GM21576 (cell line): ENCODE data around the gene ACO1.
"Not testable (repeated sequence)": the region's sequence is repeated elsewhere in the genome, so short reads cannot be mapped to it uniquely, and the experiment has no call there.

Experiments used
- ATAC-seq: cut with Tn5 transposase; IDR thresholded peaks from one replicate; pipeline ENCODE4 v1.9.1; 2021; ENCODE audit warnings: mild to moderate bottlenecking, moderate library complexity; ENCODE audit not compliant: unreplicated experiment

ACO1 gene

GRCh38 chr9:32384364-32385151 is at the start of gene ACO1:
Gene ACO1 (plus strand): TSS chr9:32384643. CDS start chr9:32405507, 20,864 bp downstream.
- peak; percentile 97 for ATAC-seq

DNA sequence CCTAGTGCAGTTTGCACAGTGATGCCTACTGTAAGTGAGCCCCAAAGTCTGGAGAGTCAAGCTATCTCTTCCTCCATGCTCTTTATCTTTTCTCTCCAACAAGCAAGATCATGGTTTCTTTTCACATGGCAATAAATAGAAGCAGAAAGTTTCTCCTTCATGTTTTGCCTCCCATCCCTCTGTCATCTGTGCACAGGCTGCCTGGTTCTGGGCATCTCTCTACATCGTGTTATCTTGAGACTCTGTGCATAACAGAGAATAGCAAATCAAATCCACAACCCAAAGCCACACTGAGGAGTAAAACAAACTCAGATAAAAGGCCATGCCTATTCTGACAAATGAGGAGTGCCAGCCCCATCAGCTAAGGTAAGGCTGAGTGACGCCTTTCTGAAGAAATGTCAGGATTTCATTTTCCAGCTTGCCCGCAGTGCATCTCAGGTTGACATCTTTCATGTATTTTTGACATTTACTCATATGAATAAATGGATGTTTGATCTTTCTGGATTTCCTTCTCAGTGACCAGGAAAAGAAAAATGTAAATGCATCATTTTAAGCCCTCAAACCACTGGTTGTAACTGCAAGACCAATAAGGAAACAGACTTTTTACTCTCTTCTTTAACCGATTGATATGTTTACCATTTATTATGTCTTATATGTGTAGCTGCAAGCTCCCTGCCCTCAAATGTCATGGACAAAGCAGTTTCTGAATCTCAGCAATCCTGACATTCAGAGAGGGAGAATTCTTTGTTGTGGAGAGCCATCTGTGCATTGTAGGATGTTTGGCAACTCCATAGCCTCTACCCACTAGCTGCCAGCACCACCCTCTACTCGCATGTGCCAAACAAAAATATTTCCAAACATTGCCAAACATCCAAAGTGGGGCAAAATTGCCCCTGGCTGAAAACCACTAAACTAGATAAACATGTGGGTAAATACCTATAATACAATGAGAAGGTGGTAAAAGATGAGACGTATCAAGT is 49.2 kb upstream of the ACO1 start:
- ATAC-seq, result no peak

DNA sequence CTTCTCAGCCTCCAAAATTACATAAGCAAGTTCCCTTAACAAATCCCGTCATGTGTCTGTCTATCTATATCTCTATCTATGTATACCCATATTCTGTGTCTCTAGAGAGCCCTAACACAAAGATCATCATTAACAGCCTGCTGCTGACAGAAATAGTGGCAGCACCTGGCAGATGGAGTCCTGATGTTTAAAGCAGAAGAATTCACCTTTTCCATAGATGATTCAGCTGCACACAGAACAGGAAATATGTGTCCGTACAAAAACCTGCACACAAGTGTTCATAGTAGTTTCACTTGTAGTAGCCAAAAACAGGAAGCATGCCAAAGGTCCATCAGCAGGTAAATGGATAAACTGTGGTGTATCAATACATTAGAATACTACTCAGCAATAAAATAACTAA is 45.0 kb upstream of the ACO1 start:
- ATAC-seq, result peak; percentile 72

GRCh38 chr9:32340361-32340760 is 44.1 kb upstream of the ACO1 start:
- no peak for ATAC-seq

- no peak for ATAC-seq
These were observed 39.8 kb upstream of the ACO1 start for GRCh38 chr9:32344551-32345182.

GRCh38 chr9:32345243-32345642 is 39.2 kb upstream of the ACO1 start:
- ATAC-seq, result no peak

- ATAC-seq, result no peak
These were observed 36.9 kb upstream of the ACO1 start for GRCh38 chr9:32347571-32347970.

- ATAC-seq, result no peak
These were observed 36.2 kb upstream of the ACO1 start for GRCh38 chr9:32348106-32348695.

DNA sequence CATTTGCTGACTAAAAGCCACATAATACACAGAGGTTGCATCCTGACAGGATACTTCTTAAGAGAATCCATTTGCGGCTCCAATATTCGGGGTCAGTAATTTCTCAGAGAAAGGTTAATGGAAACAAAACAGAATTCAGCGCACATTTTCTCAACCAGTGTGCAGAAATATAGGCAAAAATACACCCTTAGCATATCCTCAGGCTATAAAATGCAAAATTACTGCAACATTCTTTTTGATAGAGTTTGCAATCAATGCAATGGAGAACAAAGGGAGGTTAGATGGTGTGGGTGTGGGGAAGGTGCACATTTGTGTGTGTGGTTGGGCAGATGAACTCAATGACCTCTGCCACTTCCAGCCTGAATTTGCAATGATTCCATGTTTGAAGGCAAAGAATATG is 35.4 kb upstream of the ACO1 start:
- no peak for ATAC-seq

DNA sequence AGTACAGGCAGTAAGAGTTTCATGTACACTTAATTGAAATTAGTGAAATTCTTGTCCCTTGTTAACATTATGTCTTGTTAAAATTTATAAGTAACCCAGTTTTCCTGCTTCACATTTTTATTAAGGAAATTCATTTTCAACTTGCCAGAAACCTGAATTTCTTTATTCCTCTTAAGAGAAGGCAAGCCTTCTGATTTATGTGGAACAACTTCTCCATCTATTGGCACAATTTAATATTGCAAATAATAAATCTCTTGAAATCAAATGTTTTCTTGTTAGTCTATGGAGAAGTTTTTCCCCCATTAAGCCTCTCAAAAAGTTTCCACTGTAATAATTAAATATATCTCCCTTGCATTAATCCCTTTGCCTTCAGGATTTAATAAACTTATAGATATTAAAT is 33.8 kb upstream of the ACO1 start:
- no peak for ATAC-seq

- no peak for ATAC-seq
These were observed 32.6 kb upstream of the ACO1 start for GRCh38 chr9:32351845-32352244.

DNA sequence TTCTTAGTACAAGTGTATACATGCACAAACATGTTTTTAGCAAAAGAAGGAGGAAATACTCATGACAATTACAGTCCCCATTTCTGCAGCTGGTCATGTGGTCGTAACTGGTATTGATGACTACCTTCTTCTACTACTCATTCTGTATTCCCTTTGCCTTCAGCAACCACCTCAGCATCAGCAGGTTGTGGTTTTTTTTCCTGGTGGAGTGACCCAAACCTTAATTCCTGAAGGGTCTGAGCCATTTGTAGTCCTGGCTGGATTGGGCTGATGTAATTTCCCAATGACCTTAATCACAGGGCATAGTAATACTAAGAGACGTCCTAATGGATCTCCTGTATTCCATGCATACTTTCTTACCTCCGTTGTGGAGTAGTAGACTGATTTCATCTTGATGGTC is 31.0 kb upstream of the ACO1 start:
- ATAC-seq, result not testable (repeated sequence)

DNA sequence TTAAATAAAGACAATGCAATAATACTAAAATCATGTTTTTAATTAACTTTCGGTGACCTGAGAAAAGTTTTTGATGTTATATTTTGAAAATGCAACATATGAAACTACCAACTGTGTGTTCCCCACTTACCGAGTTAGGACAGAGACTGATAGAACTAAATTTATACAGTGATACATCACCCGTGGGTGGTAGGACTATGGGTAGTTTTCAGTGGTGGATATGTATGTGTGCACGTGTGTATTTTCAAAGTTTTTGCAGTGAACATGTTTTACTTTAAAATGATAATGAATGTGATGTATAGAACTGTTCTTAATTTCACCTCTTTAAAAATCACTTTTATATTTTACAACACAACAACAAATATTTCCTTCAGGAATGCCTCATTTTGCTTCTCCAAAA is 25.0 kb upstream of the ACO1 start:
- no peak for ATAC-seq

DNA sequence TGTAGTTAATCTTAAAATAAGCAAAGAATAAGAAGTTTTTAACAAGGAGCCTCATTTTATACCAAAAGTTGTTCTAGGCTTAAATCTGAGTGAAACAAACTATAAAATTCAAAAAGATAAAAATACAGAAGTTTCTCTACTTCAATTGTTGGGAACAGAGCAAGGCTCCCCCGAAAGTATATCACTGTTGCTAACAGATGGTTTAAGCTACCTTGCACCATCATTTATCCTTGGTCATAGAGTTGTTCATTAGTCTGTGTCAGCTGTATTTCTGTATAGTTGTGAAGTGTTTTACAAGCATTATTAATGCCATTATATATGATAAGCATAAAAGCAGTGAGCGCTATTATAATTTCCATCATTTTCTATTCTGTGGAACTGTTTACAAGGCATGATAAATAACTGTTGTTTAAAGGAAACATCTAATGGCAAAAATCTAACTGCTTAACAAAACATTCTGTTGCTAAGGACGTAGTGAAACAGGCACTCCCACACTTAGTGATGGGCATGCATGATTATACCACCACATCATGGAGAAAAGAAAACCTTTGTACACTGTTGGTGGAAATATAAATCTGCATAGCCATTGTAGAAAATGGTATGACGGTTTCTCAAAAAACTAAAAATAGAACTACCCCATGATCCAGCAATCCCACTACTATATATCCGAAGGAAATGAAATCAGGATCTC is 23.3 kb upstream of the ACO1 start:
- ATAC-seq, result no peak

DNA sequence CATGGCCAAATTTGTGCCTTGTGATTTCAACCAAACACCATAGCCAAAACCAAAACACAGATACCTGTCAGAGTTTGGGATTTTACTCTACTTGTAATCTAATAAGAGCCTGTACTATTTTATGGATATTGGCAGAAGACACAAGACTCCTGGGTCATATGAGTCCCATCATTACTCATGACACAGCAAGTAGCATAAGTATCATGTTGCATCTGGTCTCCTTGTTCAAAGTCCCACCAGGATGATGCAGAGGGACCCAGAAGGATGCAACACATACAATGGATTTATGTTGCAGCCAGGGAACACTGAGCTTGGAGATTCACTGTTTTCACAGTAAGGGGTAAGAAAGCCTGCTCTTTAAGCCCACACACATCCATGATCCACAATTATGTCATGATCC is 13.2 kb upstream of the ACO1 start:
- no peak for ATAC-seq

- no peak for ATAC-seq
These were observed 12.8 kb upstream of the ACO1 start for GRCh38 chr9:32371679-32372078.

DNA sequence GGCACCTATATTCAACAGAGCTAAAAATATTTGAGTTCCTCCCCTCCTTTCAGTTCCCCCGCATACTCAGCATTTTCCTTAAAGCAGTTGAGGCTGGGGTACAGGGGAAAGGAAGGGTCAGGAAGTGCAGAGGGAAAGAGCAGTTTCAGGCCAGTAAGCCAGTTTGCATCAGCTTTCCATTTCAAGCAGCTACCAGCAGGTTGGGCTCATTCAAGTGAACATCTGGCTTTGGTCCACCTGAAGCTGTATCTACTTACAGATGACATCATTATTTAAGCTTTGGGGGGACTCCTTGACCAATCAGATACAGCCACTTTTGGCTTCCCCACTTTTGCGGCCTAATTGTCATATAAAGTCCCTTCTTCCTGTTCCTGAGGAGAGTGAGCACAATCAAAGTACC is 8.2 kb upstream of the ACO1 start:
- ATAC-seq, result no peak

GRCh38 chr9:32378496-32378895 is 5.9 kb upstream of the ACO1 start:
- ATAC-seq, result peak; percentile 75

GRCh38 chr9:32378993-32379729 is 5.3 kb upstream of the ACO1 start:
- peak; percentile 78 for ATAC-seq

DNA sequence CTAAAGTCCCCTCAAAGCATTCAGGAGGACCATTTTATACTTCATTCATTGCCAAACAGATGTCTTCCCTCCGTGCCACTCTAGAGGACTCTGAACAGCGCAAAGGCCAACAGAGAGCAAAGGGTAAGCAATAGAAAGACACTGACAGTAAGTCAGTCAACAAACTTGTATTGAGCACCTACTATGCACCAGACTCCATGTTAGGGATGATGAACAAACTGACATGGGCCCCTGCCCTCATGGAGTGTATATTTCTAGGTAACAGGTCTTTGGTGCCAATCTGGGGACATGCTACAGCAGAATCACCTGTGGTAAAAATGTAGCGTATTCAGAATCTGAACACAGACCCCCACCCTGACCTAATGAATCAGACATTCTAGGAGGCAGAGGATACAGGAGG is 3.5 kb upstream of the ACO1 start:
- ATAC-seq, result no peak
